Activated CD8-positive, alpha-beta T cell treated with anti-CD3 and anti-CD28 coated beads for 36 hours (primary cell): ENCODE data around the gene LRCH3. TPM values are rescaled to one million over a fixed set of nuclear protein-coding genes. Genes with fewer than 3 reads are reported as not detected.
A peak's percentile ranks its signal among the peaks of the same experiment; 100 is the strongest.

ENCODE experiments used
- ATAC-seq: fragments of 200-7000 bp; cut with Tn5 transposase; one replicate; pipeline ENCODE4 v1.10.0; 2021; ENCODE audit warnings: mild to moderate bottlenecking, moderate library complexity
- CTCF ChIA-PET: fragments of 350-600 bp; sonication (Branson Sonifier 250); formaldehyde crosslinking; loops from one replicate; lab custom pipeline; 2021; ENCODE audit warnings: antibody characterized with exemption; lab: Charles Lee
- POLR2A ChIA-PET: fragments of 350-600 bp; sonication (Branson Sonifier 250); formaldehyde crosslinking; loops from one replicate; lab custom pipeline; 2021; ENCODE audit warnings: antibody characterized with exemption; lab: Charles Lee
- DNase-seq: peaks from one replicate; pipeline ENCODE4 v3.0.0-alpha.2; 2020
- H3K27ac Mint-ChIP-seq: one replicate; pipeline ENCODE4 v1.8.0; 2021; ENCODE audit warnings: mild to moderate bottlenecking, mixed read lengths
- H3K27me3 Mint-ChIP-seq: one replicate; pipeline ENCODE4 v1.8.0; 2021; ENCODE audit warnings: mixed read lengths
- H3K36me3 Mint-ChIP-seq: one replicate; pipeline ENCODE4 v1.8.0; 2021; ENCODE audit warnings: low read depth, mixed read lengths
- H3K4me1 Mint-ChIP-seq: one replicate; pipeline ENCODE4 v1.8.0; 2021; ENCODE audit warnings: low read depth, mixed read lengths
- H3K4me3 Mint-ChIP-seq: one replicate; pipeline ENCODE4 v1.8.0; 2021; ENCODE audit warnings: mild to moderate bottlenecking, moderate library complexity, mixed read lengths
- H3K9me3 Mint-ChIP-seq: one replicate; pipeline ENCODE4 v1.8.0; 2021; ENCODE audit warnings: mixed read lengths
- intact Hi-C: fragments of 100-400 bp; cut with micrococcal nuclease; formaldehyde crosslinking; loops from one replicate; pipeline ENCODE4 v1.10.0; 2022
- total RNA-seq, 2 experiments: library from RNA; stranded (reverse); gene quantifications; one replicate each; pipeline ENCODE4 v1.2.3, GENCODE V29; 2021
- TF ChIP-seq, protein P1 (sequence below): fragments of 200-600 bp; IDR thresholded peaks from one replicate; pipeline ENCODE4 v1.8.0; 2022; ENCODE audit warnings: antibody characterized with exemption, mild to moderate bottlenecking

The LRCH3 gene
- total RNA-seq, 2 experiments from 2014 or later = 43.8 to 53.5 TPM

DNA sequence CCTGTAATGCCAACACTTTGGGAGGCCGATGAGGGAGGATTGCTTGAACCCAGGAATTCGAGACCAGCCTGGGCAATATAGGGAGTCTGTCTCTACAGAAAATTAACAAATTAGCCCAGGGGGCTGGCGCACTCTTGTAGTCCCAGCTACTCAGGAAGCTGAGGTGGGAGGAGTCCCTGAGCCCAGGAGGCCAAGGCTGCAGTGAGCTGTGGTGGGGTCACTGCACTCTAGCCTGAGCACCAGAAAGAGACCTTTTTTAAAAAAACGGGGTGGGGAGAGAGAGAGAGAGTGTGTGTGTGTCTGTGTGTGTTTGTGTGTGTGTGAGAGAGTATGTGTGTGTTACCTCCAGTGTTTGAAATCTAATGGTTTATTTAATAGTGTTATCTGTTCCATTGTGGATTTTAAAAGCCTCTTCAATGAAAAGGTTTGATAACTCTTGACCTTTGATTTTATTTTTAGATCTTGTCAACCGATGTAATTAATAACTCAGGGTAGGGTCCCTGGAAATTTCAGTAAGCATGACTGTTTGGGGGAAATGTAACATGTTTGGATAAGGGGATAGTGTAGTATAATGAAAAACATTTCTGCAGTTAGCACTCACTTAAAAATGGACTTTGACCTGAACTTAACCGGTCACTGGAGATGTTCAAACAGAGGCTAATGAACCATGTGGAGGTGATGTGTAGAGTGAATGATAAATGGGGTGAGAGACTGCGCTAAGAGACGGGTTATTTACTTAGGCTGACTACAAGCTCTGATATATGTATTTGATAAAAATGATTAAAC lies 29.7 kb downstream of the LRCH3 start:
- peaks cover 11% of the 10 kb centered on the region for H3K36me3 Mint-ChIP-seq
- peak overlapping the region; percentile 55 for H3K27ac Mint-ChIP-seq
- CTCF ChIA-PET = interaction anchor here (1.4 to 2.2 kb wide), 2 partner anchors 12 to 20 kb away, joined by 5 read pairs; no protein-coding TSS in a partner anchor
- H3K27me3 Mint-ChIP-seq = no peaks in the 10 kb centered on the region
- POLR2A ChIA-PET = interaction anchor here (0.9 to 1.3 kb wide), 2 partner anchors 11 to 27 kb away, joined by 3 to 5 read pairs; no protein-coding TSS in a partner anchor
- no peak overlapping the region for H3K4me3 Mint-ChIP-seq
- TF ChIP-seq, protein P1, sequence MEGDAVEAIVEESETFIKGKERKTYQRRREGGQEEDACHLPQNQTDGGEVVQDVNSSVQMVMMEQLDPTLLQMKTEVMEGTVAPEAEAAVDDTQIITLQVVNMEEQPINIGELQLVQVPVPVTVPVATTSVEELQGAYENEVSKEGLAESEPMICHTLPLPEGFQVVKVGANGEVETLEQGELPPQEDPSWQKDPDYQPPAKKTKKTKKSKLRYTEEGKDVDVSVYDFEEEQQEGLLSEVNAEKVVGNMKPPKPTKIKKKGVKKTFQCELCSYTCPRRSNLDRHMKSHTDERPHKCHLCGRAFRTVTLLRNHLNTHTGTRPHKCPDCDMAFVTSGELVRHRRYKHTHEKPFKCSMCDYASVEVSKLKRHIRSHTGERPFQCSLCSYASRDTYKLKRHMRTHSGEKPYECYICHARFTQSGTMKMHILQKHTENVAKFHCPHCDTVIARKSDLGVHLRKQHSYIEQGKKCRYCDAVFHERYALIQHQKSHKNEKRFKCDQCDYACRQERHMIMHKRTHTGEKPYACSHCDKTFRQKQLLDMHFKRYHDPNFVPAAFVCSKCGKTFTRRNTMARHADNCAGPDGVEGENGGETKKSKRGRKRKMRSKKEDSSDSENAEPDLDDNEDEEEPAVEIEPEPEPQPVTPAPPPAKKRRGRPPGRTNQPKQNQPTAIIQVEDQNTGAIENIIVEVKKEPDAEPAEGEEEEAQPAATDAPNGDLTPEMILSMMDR = no peak
- H3K4me1 Mint-ChIP-seq = peaks cover 4% of the 10 kb centered on the region
- no peaks in the 10 kb centered on the region for H3K9me3 Mint-ChIP-seq
- DNase-seq (no peak), ATAC-seq (no peak)
- intact Hi-C loops = no loop called here

DNA sequence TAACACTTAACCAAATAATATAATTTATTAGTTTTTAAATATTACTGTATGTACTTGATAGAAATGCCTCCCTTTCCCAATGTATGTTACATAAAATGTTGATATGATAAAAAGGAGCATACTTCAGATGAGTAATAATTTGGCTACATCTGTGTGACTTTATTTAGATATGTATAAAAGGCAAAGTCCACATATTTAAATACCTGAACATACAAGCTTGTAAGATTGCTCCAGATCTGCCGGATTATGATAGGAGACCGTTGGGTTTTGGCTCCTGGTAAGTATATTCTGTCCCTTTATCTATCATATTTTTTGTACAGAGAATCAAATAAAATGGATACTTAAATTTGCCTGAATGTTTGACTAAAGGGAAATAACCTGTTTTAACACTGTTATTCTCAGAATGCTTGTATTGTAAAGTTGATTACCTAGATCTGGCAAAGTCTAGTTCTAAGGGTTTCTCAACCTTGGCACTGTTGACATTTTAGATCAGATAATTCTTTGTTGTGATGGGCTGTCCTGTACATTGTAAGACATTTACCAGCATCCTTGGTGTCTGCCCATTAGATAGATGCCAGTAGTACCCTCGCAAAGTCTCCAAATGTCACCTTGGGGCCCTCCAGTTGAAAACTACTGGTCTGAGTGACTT lies 38.5 kb downstream of the LRCH3 start:
- no peaks in the 10 kb centered on the region for H3K9me3 Mint-ChIP-seq
- DNase-seq (no peak), ATAC-seq (no peak)
- intact Hi-C loops = no loop called here
- ChIA-PET CTCF (no interaction called here), POLR2A (no interaction called here)
- H3K27me3 Mint-ChIP-seq = no peaks in the 10 kb centered on the region
- TF ChIP-seq, protein P1 = no peak
- peaks cover 26% of the 10 kb centered on the region for H3K36me3 Mint-ChIP-seq
- no peak overlapping the region for H3K4me3 Mint-ChIP-seq
- H3K27ac Mint-ChIP-seq = no peak overlapping the region
- no peaks in the 10 kb centered on the region for H3K4me1 Mint-ChIP-seq

DNA sequence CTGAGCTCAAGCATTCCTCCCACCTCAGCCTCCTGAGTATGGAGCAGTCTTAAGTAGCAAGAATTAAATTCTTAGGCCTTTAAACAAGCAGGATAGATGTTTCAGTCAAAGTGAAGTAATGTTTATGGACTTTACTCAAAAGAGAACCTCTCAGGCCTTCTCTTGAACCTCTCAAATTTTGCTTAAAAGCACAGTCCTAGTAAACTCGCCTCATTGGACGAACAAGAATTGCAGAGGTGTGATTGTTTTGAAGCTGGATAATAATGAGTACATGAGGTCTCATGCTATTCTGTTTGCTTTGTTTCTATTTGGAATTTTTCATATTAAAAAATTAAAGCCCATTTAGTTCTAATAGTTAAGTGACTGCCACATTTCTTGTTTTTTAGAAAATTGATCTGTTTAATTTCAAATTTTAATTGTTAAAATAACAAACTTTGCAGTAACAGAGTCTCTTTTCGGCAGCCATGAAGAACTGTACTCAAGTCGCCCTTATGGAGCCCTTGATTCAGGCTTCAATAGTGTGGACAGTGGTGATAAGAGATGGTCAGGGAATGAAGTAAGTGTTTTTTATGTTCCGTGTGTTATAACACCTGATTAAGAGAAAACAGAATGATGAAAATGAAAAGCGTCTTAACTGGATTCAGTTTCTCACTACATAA lies 39.4 kb downstream of the LRCH3 start:
- no peak for DNase-seq
- Mint-ChIP-seq H3K9me3 (no peaks in the 10 kb centered on the region), H3K36me3 (peaks cover 26% of the 10 kb centered on the region), H3K4me1 (no peaks in the 10 kb centered on the region), H3K4me3 (no peak overlapping the region), H3K27ac (no peak overlapping the region), H3K27me3 (no peaks in the 10 kb centered on the region)
- CTCF ChIA-PET = no interaction called here
- TF ChIP-seq, protein P1 = no peak
- intact Hi-C loops = no loop called here
- no peak for ATAC-seq
- POLR2A ChIA-PET = no interaction called here

DNA sequence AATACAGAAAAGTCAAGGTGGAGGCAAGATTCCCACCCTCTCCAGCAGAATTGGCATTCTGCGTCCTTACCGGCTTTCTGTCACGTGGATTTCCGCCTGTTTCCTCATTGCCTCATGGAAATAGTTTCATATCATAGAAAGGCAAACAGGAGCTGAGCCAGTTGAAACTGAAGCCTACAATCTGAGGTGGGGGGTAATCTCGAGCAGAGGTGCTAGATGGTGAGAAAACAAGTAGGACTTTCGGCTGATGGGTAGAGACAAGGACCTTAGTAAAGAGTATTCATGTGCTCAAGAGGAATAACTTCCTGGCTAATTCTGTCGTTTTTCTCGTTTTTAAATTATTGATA lies 39.9 kb downstream of the LRCH3 start:
- DNase-seq = no peak
- no peaks in the 10 kb centered on the region for H3K27me3 Mint-ChIP-seq
- no peak for ATAC-seq
- H3K4me1 Mint-ChIP-seq = no peaks in the 10 kb centered on the region
- no peak overlapping the region for H3K27ac Mint-ChIP-seq
- intact Hi-C loops = no loop called here
- POLR2A ChIA-PET = no interaction called here
- no peak overlapping the region for H3K4me3 Mint-ChIP-seq
- H3K9me3 Mint-ChIP-seq = no peaks in the 10 kb centered on the region
- peaks cover 27% of the 10 kb centered on the region for H3K36me3 Mint-ChIP-seq
- CTCF ChIA-PET = no interaction called here
- TF ChIP-seq, protein P1 = no peak
